GM12878 (cell line): ENCODE measurements around the gene VCPKMT. TPM values are rescaled to one million over a fixed set of nuclear protein-coding genes. Genes with fewer than 3 reads are reported as not detected.

Source experiments
- BACH1 ChIP-seq: fragments of 450-650 bp; IDR thresholded peaks from 2 replicates; pipeline ENCODE4 v1.6.1; 2017; ENCODE audit warnings: mild to moderate bottlenecking, borderline replicate concordance
- CBFB ChIP-seq: IDR thresholded peaks from 2 replicates; pipeline ENCODE4 v1.6.1; 2016; ENCODE audit warnings: antibody characterized with exemption, low read depth
- CHD2 ChIP-seq: IDR thresholded peaks from 2 replicates; pipeline ENCODE4 v1.6.1; 2011; ENCODE audit warnings: low read depth, low read length, improper control_type of control experiment, borderline replicate concordance
- CUX1 ChIP-seq: IDR thresholded peaks from 2 replicates; pipeline ENCODE4 v1.6.1; 2012; ENCODE audit warnings: improper control_type of control experiment, low read depth, low read length; ENCODE audit not compliant: insufficient replicate concordance
- DPF2 ChIP-seq: fragments of 450-650 bp; IDR thresholded peaks from 2 replicates; pipeline ENCODE4 v1.6.1; 2017; ENCODE audit warnings: mild to moderate bottlenecking
- EED ChIP-seq: sonication (generic); IDR thresholded peaks from 2 replicates; pipeline ENCODE4 v1.6.1; 2016; ENCODE audit warnings: antibody characterized with exemption, low read depth
- HDGF ChIP-seq: fragments of 450-650 bp; IDR thresholded peaks from 2 replicates; pipeline ENCODE4 v1.6.1; 2016; ENCODE audit warnings: antibody characterized with exemption
- JUNB ChIP-seq: IDR thresholded peaks from 2 replicates; pipeline ENCODE4 v1.6.1; 2016; ENCODE audit warnings: antibody characterized with exemption, mild to moderate bottlenecking
- KAT2A ChIP-seq: conservative IDR thresholded peaks from 2 replicates; pipeline ENCODE4 v1.6.1; 2011; ENCODE audit warnings: low read depth, low read length; ENCODE audit not compliant: control insufficient read depth
- KDM1A ChIP-seq: fragments of 200-600 bp; sonication (generic); IDR thresholded peaks from 2 replicates; pipeline ENCODE4 v1.6.1; 2016; ENCODE audit warnings: borderline replicate concordance
- MYB ChIP-seq: fragments of 150-350 bp; IDR thresholded peaks from 2 replicates; pipeline ENCODE4 v1.6.1; 2014; ENCODE audit warnings: mild to moderate bottlenecking, low read depth, low read length, borderline replicate concordance
- PML ChIP-seq: IDR thresholded peaks from 2 replicates; pipeline ENCODE4 v1.6.1; 2012; ENCODE audit warnings: low read length, inconsistent platforms
- POLR2A ChIP-seq: IDR thresholded peaks from 2 replicates; pipeline ENCODE4 v1.6.1; 2011; ENCODE audit warnings: low read depth, mild to moderate bottlenecking, low read length
- POLR2AphosphoS5 ChIP-seq: IDR thresholded peaks from 2 replicates; pipeline ENCODE4 v1.6.1; 2011; ENCODE audit warnings: mild to moderate bottlenecking, low read length, inconsistent platforms
- SIX5 ChIP-seq: IDR thresholded peaks from 2 replicates; pipeline ENCODE4 v1.6.1; 2011; ENCODE audit warnings: mild to moderate bottlenecking, low read depth, low read length, moderate library complexity; ENCODE audit not compliant: severe bottlenecking
- SMAD1 ChIP-seq: fragments of 450-650 bp; IDR thresholded peaks from 2 replicates; pipeline ENCODE4 v1.6.1; 2018; ENCODE audit warnings: mild to moderate bottlenecking, low read depth; ENCODE audit not compliant: partially characterized antibody
- SP1 ChIP-seq: IDR thresholded peaks from one replicate; pipeline ENCODE4 v1.6.1; 2011; ENCODE audit warnings: low read depth, low read length
- STAT3 ChIP-seq: IDR thresholded peaks from 2 replicates; pipeline ENCODE4 v1.6.1; 2011; ENCODE audit warnings: low read depth, low read length, improper control_type of control experiment
- ZNF217 ChIP-seq: fragments of 450-650 bp; IDR thresholded peaks from 2 replicates; pipeline ENCODE4 v1.6.1; 2017; ENCODE audit warnings: antibody characterized with exemption, mild to moderate bottlenecking
- polyA plus RNA-seq, 11 experiments: library from polyadenylated mRNA; depleted of rRNA in 4 of 11; unstranded in 6 of 11; stranded (reverse) in 5 of 11; fragments of >200 nt; fragmentation: Nextera tagmentation in 4 of 11; fragmentation: Illumina TruSeq in 1 of 11; extraction: Ambion mirVana in 4 of 11; extraction: Trizol in 1 of 11; gene quantifications; 1 replicate in 1 of 11; 2 replicates in 10 of 11; pipeline versions ENCODE4 v1.2.1 to v1.2.3, GENCODE V29; 2011 to 2016; ENCODE audit warnings: inconsistent platforms in 2 of 11, missing spikeins in 2 of 11, low read depth in 1 of 11
- total RNA-seq, 4 experiments: library from RNA; depleted of rRNA in 3 of 4; stranded (reverse); fragments of >200 nt in 3 of 4; fragmentation: Illumina TruSeq in 1 of 4; extraction: Trizol in 1 of 4; gene quantifications; 2 replicates each; pipeline versions ENCODE4 v1.2.1 to v1.2.3, GENCODE V29; 2013 to 2021
- TF ChIP-seq, protein P1 (sequence below): fragments of 450-650 bp; IDR thresholded peaks from 2 replicates; pipeline ENCODE4 v1.6.1; 2014; ENCODE audit warnings: mild to moderate bottlenecking

Gene VCPKMT
- total and polyA plus RNA-seq, 10 of the 15 experiments (the other 5 are each of a cell fraction or from before 2014, with no cell fraction given) = 8.5 to 18.4 (median 12.8) TPM

GRCh38 chr14:50085570-50086320, 30.6 kb downstream of the VCPKMT start (continued):
- peak; percentile 48 for TF ChIP-seq CUX1
- peak; percentile 64; the same call in 1 of the 2 replicates for TF ChIP-seq EED
- TF ChIP-seq DPF2 = peak; percentile 89
- TF ChIP-seq, protein P1, sequence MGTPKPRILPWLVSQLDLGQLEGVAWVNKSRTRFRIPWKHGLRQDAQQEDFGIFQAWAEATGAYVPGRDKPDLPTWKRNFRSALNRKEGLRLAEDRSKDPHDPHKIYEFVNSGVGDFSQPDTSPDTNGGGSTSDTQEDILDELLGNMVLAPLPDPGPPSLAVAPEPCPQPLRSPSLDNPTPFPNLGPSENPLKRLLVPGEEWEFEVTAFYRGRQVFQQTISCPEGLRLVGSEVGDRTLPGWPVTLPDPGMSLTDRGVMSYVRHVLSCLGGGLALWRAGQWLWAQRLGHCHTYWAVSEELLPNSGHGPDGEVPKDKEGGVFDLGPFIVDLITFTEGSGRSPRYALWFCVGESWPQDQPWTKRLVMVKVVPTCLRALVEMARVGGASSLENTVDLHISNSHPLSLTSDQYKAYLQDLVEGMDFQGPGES = no peak
- peak; percentile 51; the same call in 1 of the 2 replicates for TF ChIP-seq CHD2
- no peak for TF ChIP-seq SMAD1
- peak; percentile 35; the same call in 1 of the 2 replicates for TF ChIP-seq BACH1
- TF ChIP-seq SP1 = peak; percentile 32
- TF ChIP-seq ZNF217 = no peak
- TF ChIP-seq KDM1A = no peak
- TF ChIP-seq CBFB = 0 out of 2 replicates have a peak, but pooled peaks have one; percentile 25
- no peak for TF ChIP-seq MYB
- TF ChIP-seq POLR2A = peak; percentile 48; the same call in 1 of the 2 replicates
- no peak for TF ChIP-seq KAT2A
- TF ChIP-seq POLR2AphosphoS5 = peak; percentile 56
- TF ChIP-seq HDGF = 0 out of 2 replicates have a peak, but pooled peaks have one; percentile 35
- no peak for TF ChIP-seq STAT3
- TF ChIP-seq SIX5 = no peak
- TF ChIP-seq PML = peak; percentile 70; the same call in 1 of the 2 replicates
- no peak for TF ChIP-seq JUNB
